Lower lobe of right lung (tissue), 2 donors: ENCODE data around the gene CD8B. TPM values are rescaled to one million over a fixed set of nuclear protein-coding genes. Genes with fewer than 3 reads are reported as not detected.
A peak's percentile ranks its signal among the peaks of the same experiment; 100 is the strongest.

Experiments used
- ATAC-seq, 2 donors: fragments of 200-7000 bp; cut with Tn5 transposase; one replicate each; pipeline ENCODE4 v1.9.1; 2020 to 2022; ENCODE audit warnings: mild to moderate bottlenecking in 2 of 2, moderate library complexity in 2 of 2
- DNase-seq: peaks from one replicate; pipeline ENCODE4 v3.0.0-alpha.2; 2020
- H3K27ac ChIP-seq: fragments of 200-600 bp; one replicate; pipeline ENCODE4 v1.8.0; 2022
- H3K27me3 ChIP-seq: fragments of 200-600 bp; one replicate; pipeline ENCODE4 v1.8.0; 2022; ENCODE audit warnings: low read depth
- H3K36me3 ChIP-seq: fragments of 200-600 bp; one replicate; pipeline ENCODE4 v1.8.0; 2022; ENCODE audit warnings: mild to moderate bottlenecking
- H3K4me1 ChIP-seq: fragments of 200-600 bp; one replicate; pipeline ENCODE4 v1.8.0; 2022
- H3K4me3 ChIP-seq: fragments of 200-600 bp; one replicate; pipeline ENCODE4 v1.8.0; 2022; ENCODE audit warnings: mild to moderate bottlenecking
- H3K9me3 ChIP-seq: fragments of 200-600 bp; one replicate; pipeline ENCODE4 v1.8.0; 2022
- intact Hi-C: fragments of 100-400 bp; cut with DNase I; formaldehyde crosslinking; loops from one replicate; pipeline ENCODE4 v1.11.0; 2022
- total RNA-seq: library from RNA; stranded (reverse); fragmentation: NEBNext Ultra II Directional; extraction: Animal tissue kit (Norgen Biotek cat#: 25700); gene quantifications from one replicate; pipeline ENCODE4 v1.2.1, GENCODE V29; 2021
- TF ChIP-seq, protein P1 (sequence below): fragments of 200-600 bp; IDR thresholded peaks from one replicate; pipeline ENCODE4 v1.8.0; 2022; ENCODE audit warnings: antibody characterized with exemption, mild to moderate bottlenecking
- donor health status: DM: no; HTN: yes; CAD: no; lungs with severe emphysema.

Gene CD8B
- total RNA-seq, 1 donor from 2014 or later: 1.5 TPM

DNA sequence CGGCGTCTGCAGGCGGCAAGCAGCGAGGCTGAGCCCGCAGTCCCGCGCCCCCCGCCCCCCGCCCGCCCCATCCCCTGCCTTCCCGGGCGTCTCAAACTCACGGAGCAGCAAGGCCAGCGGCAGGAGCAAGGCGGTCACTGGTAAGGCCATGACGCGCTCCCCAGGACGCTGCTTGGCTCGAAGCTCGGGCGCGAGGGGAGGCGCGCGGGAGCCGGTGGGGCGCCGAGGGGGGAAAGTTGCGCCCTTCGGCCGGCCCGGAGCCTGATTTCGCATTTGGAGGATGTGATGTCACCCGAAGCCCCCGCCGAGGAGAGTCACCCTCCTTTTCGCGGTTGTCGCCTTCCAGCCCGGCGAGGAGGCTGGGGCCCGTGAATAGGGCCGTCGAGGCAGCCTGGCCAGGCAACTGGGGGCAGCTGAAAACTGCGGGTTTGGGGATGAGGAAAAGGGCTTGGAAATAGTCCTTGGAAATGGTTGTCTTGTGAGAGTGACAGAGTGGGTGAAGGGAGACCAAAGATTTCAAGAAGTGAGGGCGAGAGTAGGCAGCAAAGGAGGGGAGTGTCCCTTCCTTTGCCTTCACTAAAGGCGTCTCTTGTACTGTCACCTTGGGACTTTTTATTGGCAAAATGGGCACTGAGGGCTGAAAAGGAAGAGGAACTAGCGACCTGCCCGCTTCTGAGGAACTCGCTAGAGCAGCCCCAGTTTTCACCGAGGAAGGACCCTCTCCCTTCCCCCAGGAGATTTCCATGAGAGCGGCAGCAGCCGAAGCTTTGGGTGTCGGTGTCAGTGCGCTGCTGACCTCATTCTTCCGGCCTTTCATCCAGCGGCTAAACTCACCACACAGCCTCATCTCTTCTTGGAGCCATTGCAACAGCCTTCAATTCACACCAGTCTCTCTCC, 70.8 kb downstream of the CD8B start, which contains the start of gene CD8A:
Gene CD8A (minus strand): TSS at position 238 of the 897 bp plus-strand sequence. CDS start 88 bp downstream, at position 150.
- Histone ChIP-seq H3K4me1 (peaks cover 29% of the 10 kb centered on the region), H3K27me3 (peaks cover 81% of the 10 kb centered on the region), H3K9me3 (no peaks in the 10 kb centered on the region), H3K36me3 (no peaks in the 10 kb centered on the region), H3K4me3 (peak within 1 kb of the TSS; percentile 40), H3K27ac (no peak within 1 kb of the TSS)
- TF ChIP-seq, protein P1, sequence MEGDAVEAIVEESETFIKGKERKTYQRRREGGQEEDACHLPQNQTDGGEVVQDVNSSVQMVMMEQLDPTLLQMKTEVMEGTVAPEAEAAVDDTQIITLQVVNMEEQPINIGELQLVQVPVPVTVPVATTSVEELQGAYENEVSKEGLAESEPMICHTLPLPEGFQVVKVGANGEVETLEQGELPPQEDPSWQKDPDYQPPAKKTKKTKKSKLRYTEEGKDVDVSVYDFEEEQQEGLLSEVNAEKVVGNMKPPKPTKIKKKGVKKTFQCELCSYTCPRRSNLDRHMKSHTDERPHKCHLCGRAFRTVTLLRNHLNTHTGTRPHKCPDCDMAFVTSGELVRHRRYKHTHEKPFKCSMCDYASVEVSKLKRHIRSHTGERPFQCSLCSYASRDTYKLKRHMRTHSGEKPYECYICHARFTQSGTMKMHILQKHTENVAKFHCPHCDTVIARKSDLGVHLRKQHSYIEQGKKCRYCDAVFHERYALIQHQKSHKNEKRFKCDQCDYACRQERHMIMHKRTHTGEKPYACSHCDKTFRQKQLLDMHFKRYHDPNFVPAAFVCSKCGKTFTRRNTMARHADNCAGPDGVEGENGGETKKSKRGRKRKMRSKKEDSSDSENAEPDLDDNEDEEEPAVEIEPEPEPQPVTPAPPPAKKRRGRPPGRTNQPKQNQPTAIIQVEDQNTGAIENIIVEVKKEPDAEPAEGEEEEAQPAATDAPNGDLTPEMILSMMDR: no peak
- ATAC-seq (peak; percentile 31 to 40), DNase-seq (no peak)
- intact Hi-C loops: no loop called here

DNA sequence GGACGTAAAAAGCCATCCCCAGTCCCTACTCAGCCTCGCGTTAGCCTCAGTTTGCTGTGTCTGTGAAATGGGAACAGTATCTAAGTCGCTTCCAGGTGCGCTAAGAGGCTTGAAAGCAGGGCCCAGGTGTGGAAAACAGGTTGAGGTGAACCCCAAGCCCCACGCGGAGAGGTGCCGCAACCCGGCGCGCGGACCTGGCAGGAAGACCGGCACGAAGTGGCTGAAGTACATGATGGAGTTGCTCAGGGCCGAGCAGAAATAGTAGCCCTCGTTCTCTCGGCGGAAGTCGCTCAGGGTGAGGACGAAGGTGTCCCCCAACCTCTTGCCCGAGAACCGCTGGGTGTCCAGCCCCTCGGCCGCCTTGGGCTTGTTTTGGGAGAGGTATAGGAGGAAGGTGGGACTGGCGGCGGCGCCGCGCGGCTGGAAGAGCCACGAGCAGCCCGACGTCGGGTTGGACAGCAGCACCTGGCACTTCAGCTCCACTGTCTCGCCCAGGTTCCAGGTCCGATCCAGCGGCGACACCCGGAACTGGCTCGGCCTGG, 71.5 kb downstream of the CD8B start:
- peaks cover 78% of the 10 kb centered on the region for H3K27me3 ChIP-seq
- TF ChIP-seq, protein P1: no peak
- no peaks in the 10 kb centered on the region for H3K9me3 ChIP-seq
- intact Hi-C loops: no loop called here
- no peak overlapping the region for H3K27ac ChIP-seq
- H3K4me1 ChIP-seq: peaks cover 29% of the 10 kb centered on the region
- peak overlapping the region; percentile 40 for H3K4me3 ChIP-seq
- no peaks in the 10 kb centered on the region for H3K36me3 ChIP-seq
- ATAC-seq (peak; percentile 15 to 32), DNase-seq (no peak)

DNA sequence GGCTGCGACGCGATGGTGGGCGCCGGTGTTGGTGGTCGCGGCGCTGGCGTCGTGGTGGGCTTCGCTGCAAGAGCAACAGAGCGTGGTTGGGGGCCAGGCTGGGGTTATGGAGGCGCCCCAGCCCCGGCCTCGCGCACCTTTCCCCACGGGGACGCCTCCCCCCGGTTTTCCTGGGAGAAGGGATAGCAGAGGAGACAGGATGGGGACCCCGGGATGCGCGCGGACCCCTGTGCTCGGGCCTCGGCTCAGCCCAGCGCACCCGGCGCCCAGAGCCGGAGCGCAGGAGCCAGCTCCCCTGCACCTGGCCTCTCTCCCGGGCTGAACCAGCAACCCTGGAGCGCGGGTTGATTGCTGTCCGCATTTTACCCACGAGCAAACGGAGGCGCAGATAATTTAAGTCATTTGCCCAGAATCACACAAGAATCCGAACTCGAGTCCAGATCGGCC, 72.0 kb downstream of the CD8B start:
- intact Hi-C loops: no loop called here
- no peaks in the 10 kb centered on the region for H3K36me3 ChIP-seq
- peak overlapping the region; percentile 40 for H3K4me3 ChIP-seq
- no peak for DNase-seq
- peaks cover 73% of the 10 kb centered on the region for H3K27me3 ChIP-seq
- no peak overlapping the region for H3K27ac ChIP-seq
- no peak for ATAC-seq
- TF ChIP-seq, protein P1: no peak
- H3K4me1 ChIP-seq: peaks cover 29% of the 10 kb centered on the region
- H3K9me3 ChIP-seq: no peaks in the 10 kb centered on the region

DNA sequence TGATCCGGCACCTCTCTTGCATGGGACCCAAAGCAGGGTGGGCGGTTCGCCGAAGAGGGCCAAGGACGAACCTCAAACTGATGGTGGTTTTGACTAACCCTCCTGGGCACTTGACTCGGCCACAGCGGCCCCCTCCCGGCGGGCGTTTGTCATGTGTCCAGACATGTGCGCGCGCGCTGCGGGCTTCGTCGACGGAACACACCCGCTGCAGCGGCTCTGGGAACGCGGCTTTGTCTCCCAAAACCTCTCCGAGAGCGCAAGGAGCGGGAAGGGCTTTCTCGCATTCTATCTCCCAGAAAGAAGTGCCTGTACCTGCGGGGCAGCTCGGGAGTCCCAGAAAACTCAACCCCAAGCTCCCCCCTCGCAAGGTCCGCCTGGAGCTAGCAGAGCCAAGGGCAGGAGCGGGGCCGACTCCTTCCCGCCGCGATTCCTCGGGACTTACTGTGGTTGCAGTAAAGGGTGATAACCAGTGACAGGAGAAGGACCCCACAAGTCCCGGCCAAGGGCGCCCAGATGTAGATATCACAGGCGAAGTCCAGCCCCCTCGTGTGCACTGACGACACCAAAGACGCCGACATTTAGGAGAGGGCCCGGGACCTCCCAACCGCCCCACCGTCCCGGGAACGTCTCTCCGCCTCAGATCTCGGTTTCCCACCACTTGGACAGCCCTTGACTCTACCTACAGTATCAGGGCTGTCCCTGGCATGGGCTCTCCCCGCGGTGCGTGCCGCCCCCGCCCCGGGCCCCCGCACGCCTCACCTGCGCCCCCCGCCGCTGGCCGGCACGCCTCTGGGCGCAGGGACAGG, 72.6 kb downstream of the CD8B start:
- Histone ChIP-seq H3K36me3 (no peaks in the 10 kb centered on the region), H3K4me3 (peak overlapping the region; percentile 40), H3K4me1 (peaks cover 29% of the 10 kb centered on the region), H3K27ac (no peak overlapping the region), H3K27me3 (peaks cover 69% of the 10 kb centered on the region), H3K9me3 (no peaks in the 10 kb centered on the region)
- TF ChIP-seq, protein P1: no peak
- no peak for ATAC-seq
- intact Hi-C loops: no loop called here
- DNase-seq: no peak

DNA sequence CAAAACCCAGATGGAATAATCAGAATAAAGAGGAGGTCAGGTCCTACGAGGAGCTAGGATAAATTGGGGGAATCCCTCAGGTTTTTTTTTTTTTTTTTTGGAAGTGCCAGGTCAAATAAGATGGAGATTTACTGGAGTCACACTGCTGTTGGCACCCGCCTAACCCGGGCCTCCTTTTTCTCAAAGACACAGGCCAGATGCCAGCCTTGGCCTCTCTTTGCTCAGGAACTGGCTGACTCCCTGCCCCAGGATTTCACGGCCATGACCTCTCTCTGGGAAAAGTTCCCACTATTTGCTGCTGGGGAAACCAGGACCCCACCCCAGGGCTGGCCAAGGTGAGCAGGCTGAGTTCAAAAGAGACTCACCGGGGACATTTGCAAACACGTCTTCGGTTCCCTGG, 73.5 kb downstream of the CD8B start:
- DNase-seq (no peak), ATAC-seq (no peak)
- intact Hi-C loops: no loop called here
- peaks cover 29% of the 10 kb centered on the region for H3K4me1 ChIP-seq
- H3K9me3 ChIP-seq: no peaks in the 10 kb centered on the region
- no peak overlapping the region for H3K4me3 ChIP-seq
- H3K27ac ChIP-seq: no peak overlapping the region
- peaks cover 60% of the 10 kb centered on the region for H3K27me3 ChIP-seq
- TF ChIP-seq, protein P1: no peak
- no peaks in the 10 kb centered on the region for H3K36me3 ChIP-seq
